Activated CD8-positive, alpha-beta memory T cell treated with anti-CD3 and anti-CD28 coated beads for 36 hours (primary cell): ENCODE results near the gene TMC3. TPM values are rescaled to one million over a fixed set of nuclear protein-coding genes. Genes with fewer than 3 reads are reported as not detected.

Experiments used
- CTCF ChIA-PET: fragments of 350-600 bp; sonication (Branson Sonifier 250); formaldehyde crosslinking; loops from one replicate; lab custom pipeline; 2021; ENCODE audit warnings: antibody characterized with exemption; lab: Charles Lee
- POLR2A ChIA-PET: fragments of 350-600 bp; sonication (Branson Sonifier 250); formaldehyde crosslinking; loops from one replicate; lab custom pipeline; 2021; ENCODE audit warnings: antibody characterized with exemption; lab: Charles Lee
- total RNA-seq, 2 experiments: library from RNA; stranded (reverse); gene quantifications; one replicate each; pipeline ENCODE4 v1.2.3, GENCODE V29; 2021

Gene TMC3
- total RNA-seq, 2 experiments from 2014 or later: not detected

- ChIA-PET POLR2A (interaction anchor here (1.0 to 1.3 kb wide), 2 partner anchors 10 to 12 kb away, joined by 3 to 4 read pairs; partner anchors contain the start of gene STARD5), CTCF (interaction anchor here (1.0 kb wide), 1 partner anchor 37 kb away, joined by 4 read pairs; no protein-coding TSS in a partner anchor)
Measured at GRCh38 chr15:81311752-81312464, 62.1 kb downstream of the TMC3 start.

GRCh38 chr15:81310480-81310879 is 63.5 kb downstream of the TMC3 start:
- ChIA-PET CTCF (no interaction called here), POLR2A (interaction anchor here (1.3 to 1.4 kb wide), 2 partner anchors 9 to 13 kb away, joined by 4 to 7 read pairs; partner anchors contain the start of gene STARD5)

GRCh38 chr15:81309647-81310450 is 64.2 kb downstream of the TMC3 start:
- ChIA-PET CTCF (interaction anchor here (1.0 to 1.8 kb wide), 2 partner anchors 27 to 43 kb away, joined by 3 to 6 read pairs; no protein-coding TSS in a partner anchor), POLR2A (interaction anchor here (1.4 kb wide), 1 partner anchor 14 kb away, joined by 7 read pairs; the partner anchor contains the start of gene STARD5)

GRCh38 chr15:81308260-81308659 is 65.8 kb downstream of the TMC3 start:
- POLR2A ChIA-PET: no interaction called here
- CTCF ChIA-PET: interaction anchor here (0.6 to 1.8 kb wide), 3 partner anchors 17 to 42 kb away, joined by 3 to 6 read pairs (median 3); no protein-coding TSS in a partner anchor

GRCh38 chr15:81304226-81304625 is 69.8 kb downstream of the TMC3 start:
- POLR2A ChIA-PET: interaction anchor here (2.0 to 2.8 kb wide), 2 partner anchors 11 to 19 kb away, joined by 6 to 9 read pairs; partner anchors contain the start of gene STARD5
- CTCF ChIA-PET: interaction anchor here (0.8 kb wide), 1 partner anchor 29 kb away, joined by 3 read pairs; no protein-coding TSS in a partner anchor

GRCh38 chr15:81303244-81304225 is 70.5 kb downstream of the TMC3 start:
- POLR2A ChIA-PET: interaction anchor here (2.0 to 2.8 kb wide), 2 partner anchors 10 to 20 kb away, joined by 6 to 9 read pairs; partner anchors contain the start of gene STARD5
- CTCF ChIA-PET: interaction anchor here (2.8 kb wide), 1 partner anchor 29 kb away, joined by 16 read pairs; no protein-coding TSS in a partner anchor

- ChIA-PET POLR2A (interaction anchor here (2.8 kb wide), 1 partner anchor 10 kb away, joined by 9 read pairs; no protein-coding TSS in a partner anchor), CTCF (interaction anchor here (2.1 to 2.8 kb wide), 2 partner anchors 10 to 28 kb away, joined by 12 to 16 read pairs; no protein-coding TSS in a partner anchor)
Measured at GRCh38 chr15:81302701-81303109, 71.3 kb downstream of the TMC3 start.

GRCh38 chr15:81301815-81302399 is 72.1 kb downstream of the TMC3 start:
- CTCF ChIA-PET: interaction anchor here (0.6 to 2.8 kb wide), 6 partner anchors 9 to 190 kb away, joined by 3 to 16 read pairs (median 4); partner anchors contain the start of gene STARD5

GRCh38 chr15:81301385-81301784 is 72.6 kb downstream of the TMC3 start:
- POLR2A ChIA-PET: interaction anchor here (0.7 to 2.8 kb wide), 4 partner anchors 8 to 15 kb away, joined by 3 to 9 read pairs (median 4); no protein-coding TSS in a partner anchor
- CTCF ChIA-PET: interaction anchor here (0.7 to 2.8 kb wide), 5 partner anchors 9 to 35 kb away, joined by 3 to 16 read pairs (median 5); partner anchors contain the start of gene STARD5

More at GRCh38 chr15:81301815-81302399, 72.1 kb downstream of the TMC3 start:
- POLR2A ChIA-PET: interaction anchor here (0.7 to 2.8 kb wide), 4 partner anchors 9 to 16 kb away, joined by 3 to 9 read pairs (median 4); no protein-coding TSS in a partner anchor

GRCh38 chr15:81299630-81300273 is 74.3 kb downstream of the TMC3 start:
- ChIA-PET CTCF (interaction anchor here (1.1 to 1.9 kb wide), 2 partner anchors 24 to 34 kb away, joined by 4 to 6 read pairs; no protein-coding TSS in a partner anchor), POLR2A (interaction anchor here (0.5 to 1.5 kb wide), 6 partner anchors 9 to 1908 kb away, joined by 3 to 6 read pairs (median 4); partner anchors contain the start of gene STARD5)

- CTCF ChIA-PET: interaction anchor here (1.1 to 1.9 kb wide), 2 partner anchors 24 to 33 kb away, joined by 4 to 6 read pairs; no protein-coding TSS in a partner anchor
- POLR2A ChIA-PET: interaction anchor here (0.7 to 1.5 kb wide), 3 partner anchors 9 to 1768 kb away, joined by 3 to 5 read pairs (median 4); partner anchors contain the start of gene STARD5
Measured at GRCh38 chr15:81299156-81299555, 74.9 kb downstream of the TMC3 start.

GRCh38 chr15:81298611-81299010 is 75.4 kb downstream of the TMC3 start:
- ChIA-PET CTCF (interaction anchor here (1.1 to 1.9 kb wide), 2 partner anchors 23 to 32 kb away, joined by 4 to 6 read pairs; no protein-coding TSS in a partner anchor), POLR2A (no interaction called here)

- ChIA-PET CTCF (interaction anchor here (1.9 kb wide), 1 partner anchor 32 kb away, joined by 4 read pairs; no protein-coding TSS in a partner anchor), POLR2A (interaction anchor here (1.6 kb wide), 1 partner anchor 11 kb away, joined by 4 read pairs; no protein-coding TSS in a partner anchor)
Measured at GRCh38 chr15:81297603-81298575, 76.1 kb downstream of the TMC3 start.

GRCh38 chr15:81297147-81297572 is 76.9 kb downstream of the TMC3 start:
- ChIA-PET POLR2A (interaction anchor here (0.9 to 1.6 kb wide), 2 partner anchors 10 to 27 kb away, joined by 4 read pairs; partner anchors contain the start of gene STARD5), CTCF (interaction anchor here (0.9 to 1.3 kb wide), 3 partner anchors 10 to 31 kb away, joined by 3 to 7 read pairs (median 7); no protein-coding TSS in a partner anchor)
